Small intestine (tissue), 16 donors: Measurements from ENCODE around the gene ZFC3H1. TPM values are rescaled to one million over a fixed set of nuclear protein-coding genes. Genes with fewer than 3 reads are reported as not detected.
"Not testable (repeated sequence)": the region's sequence is repeated elsewhere in the genome, so short reads cannot be mapped to it uniquely, and the experiment has no call there.

Experiments
- DNase-seq, 2 donors: peaks; one replicate each; pipeline versions ENCODE4 v3.0.0 to v3.0.0-alpha.2; 2013
- FAIRE-seq: peaks from 2 replicates; lab custom pipeline; 2012; peaks lifted over from hg19 to GRCh38; lab: Jason Lieb, UNC
- H3K27ac ChIP-seq, 3 donors: one replicate each; pipeline ENCODE4 v1.5.1; 2013; ENCODE audit warnings: low read length in 2 of 3, mild to moderate bottlenecking in 2 of 3, control low read depth in 1 of 3, inconsistent platforms in 1 of 3, low read depth in 1 of 3, moderate library complexity in 1 of 3
- H3K27me3 ChIP-seq, 3 donors: one replicate each; pipeline ENCODE4 v1.6.1; 2013; ENCODE audit warnings: low read length in 3 of 3, inconsistent platforms in 1 of 3; ENCODE audit not compliant: control insufficient read depth in 3 of 3, insufficient read depth in 3 of 3
- H3K36me3 ChIP-seq, 3 donors: one replicate each; pipeline ENCODE4 v1.6.1; 2013; ENCODE audit warnings: low read length in 3 of 3, inconsistent platforms in 1 of 3, low read depth in 1 of 3, mild to moderate bottlenecking in 1 of 3, moderate library complexity in 1 of 3; ENCODE audit not compliant: control insufficient read depth in 3 of 3, insufficient read depth in 2 of 3
- H3K4me1 ChIP-seq, 3 donors: one replicate each; pipeline ENCODE4 v1.6.1; 2013; ENCODE audit warnings: low read length in 2 of 3, inconsistent platforms in 1 of 3, low read depth in 1 of 3, mild to moderate bottlenecking in 1 of 3, moderate library complexity in 1 of 3; ENCODE audit not compliant: control insufficient read depth in 3 of 3, insufficient read depth in 2 of 3
- H3K4me3 ChIP-seq, 3 donors: one replicate each; pipeline ENCODE4 v1.5.1; 2013; ENCODE audit warnings: low read length in 3 of 3, control low read depth in 1 of 3, inconsistent platforms in 1 of 3, low read depth in 1 of 3, mild to moderate bottlenecking in 1 of 3, moderate library complexity in 1 of 3
- H3K9me3 ChIP-seq, 2 donors: one replicate each; pipeline ENCODE4 v1.6.1; 2013; ENCODE audit warnings: low read depth in 1 of 2, low read length in 1 of 2; ENCODE audit not compliant: control insufficient read depth in 2 of 2, insufficient read depth in 1 of 2
- WGBS, 3 donors: extraction: QIAGEN DNeasy Blood & Tissue Kit; methylation state at CpG; one replicate each; pipeline ENCODE4 v1.1.7; 2013; 5-methylcytosine and 5-hydroxymethylcytosine counted together
- long read RNA-seq, 10 donors: transcript quantifications; one replicate each; lab custom pipeline, GENCODE V29; 2026
- polyA plus RNA-seq, 4 donors: library from polyadenylated mRNA; stranded (reverse) in 3 of 4; unstranded in 1 of 4; fragments of 200-250 nt in 3 of 4; fragments of 120-200 nt in 1 of 4; gene quantifications; one replicate each; pipeline versions ENCODE4 v1.2.1 to v1.2.3, GENCODE V29; 2013
- donor health status: healthy with polysubstance abuse.
- donor health status: control.
- donor health status: control.
- donor health status: Bipolar disorder and iron deficiency.
- donor health status: healthy.

Gene ZFC3H1
- polyA plus RNA-seq = 10 to 100 TPM; 10.5 to 74.6 (median 11.3) TPM
- long read RNA-seq, donor 1, transcript ZFC3H1-209 (2 exons, 845 nt) = minor isoform, 5 of 37 reads
- long read RNA-seq, donor 1, transcript ZFC3H1-206 (2 exons, 1,771 nt) = major isoform, 18 of 37 reads
- long read RNA-seq, donor 1, transcript ZFC3H1-205 (3 exons, 470 nt) = minor isoform, 9 of 37 reads
- long read RNA-seq, donor 1, partial matches to known transcripts = 5 of 37 reads
- long read RNA-seq, donor 1, other reads (novel, unspliced or antisense) = 0 of 37 reads
- long read RNA-seq, donor 2, partial matches to known transcripts = 0 of 3 reads
- long read RNA-seq, donor 2, other reads (novel, unspliced or antisense) = 0 of 3 reads
- long read RNA-seq, donor 3, transcript ZFC3H1-205 (3 exons, 470 nt) = major isoform, 11 of 17 reads
- long read RNA-seq, donor 3, partial matches to known transcripts = 0 of 17 reads
- long read RNA-seq, donor 3, other reads (novel, unspliced or antisense) = 0 of 17 reads
- long read RNA-seq, donor 4 = 0 reads
- long read RNA-seq, donor 5, partial matches to known transcripts = 8 of 12 reads
- long read RNA-seq, donor 5, other reads (novel, unspliced or antisense) = 0 of 12 reads
- long read RNA-seq, donor 6, transcript ZFC3H1-205 (3 exons, 470 nt) = major isoform, 5 of 9 reads
- long read RNA-seq, donor 6, partial matches to known transcripts = 0 of 9 reads
- long read RNA-seq, donor 6, other reads (novel, unspliced or antisense) = 0 of 9 reads
- long read RNA-seq, donor 7 = 0 reads
- long read RNA-seq, donor 8, partial matches to known transcripts = 0 of 1 reads
- long read RNA-seq, donor 8, other reads (novel, unspliced or antisense) = 0 of 1 reads
- long read RNA-seq, donor 9, partial matches to known transcripts = 0 of 4 reads
- long read RNA-seq, donor 9, other reads (novel, unspliced or antisense) = 0 of 4 reads
- long read RNA-seq, donor 10, transcript ZFC3H1-205 (3 exons, 470 nt) = major isoform, 10 of 16 reads
- long read RNA-seq, donor 10, partial matches to known transcripts = 0 of 16 reads
- long read RNA-seq, donor 10, other reads (novel, unspliced or antisense) = 0 of 16 reads

- Histone ChIP-seq H3K9me3 (no peaks in the 10 kb centered on the region), H3K27ac (peak within 1 kb of the TSS; percentile 97 to 100 (median 98)), H3K27me3 (no peaks in the 10 kb centered on the region), H3K36me3 (peaks cover 0 to 7% (median 4%) of the 10 kb centered on the region in 3 donors), H3K4me1 (peaks cover 0 to 4% (median 0%) of the 10 kb centered on the region in 3 donors), H3K4me3 (peak within 1 kb of the TSS; percentile 77 to 90 (median 81))
- FAIRE-seq (no peak), DNase-seq (peak; percentile 99 to 100)
- WGBS, 3 donors = 1% methylated on average over 57 of the region's 57 CpGs
Measured at GRCh38 chr12:71663561-71664410, at the start of gene ZFC3H1, which contains the start of gene THAP2. Gene ZFC3H1, minus strand, starts transcription at chr12:71663848. Its CDS starts 238 bp downstream, at chr12:71663610. Gene THAP2, plus strand, starts transcription at chr12:71664301. Its CDS starts 209 bp downstream, at chr12:71664510.

- no peak for FAIRE-seq
- DNase-seq = no peak
- Histone ChIP-seq H3K9me3 (peaks cover 0 to 8% of the 10 kb centered on the region in 2 donors), H3K36me3 (peaks cover 0 to 6% (median 0%) of the 10 kb centered on the region in 3 donors), H3K4me1 (peaks cover 0 to 5% (median 0%) of the 10 kb centered on the region in 3 donors), H3K27ac (no peak overlapping the region), H3K27me3 (no peaks in the 10 kb centered on the region), H3K4me3 (no peak overlapping the region)
- 83 to 89% (median 87%) methylated on average over 7 of the region's 7 CpGs for WGBS, 3 donors
Measured at GRCh38 chr12:71710276-71711125, 46.9 kb upstream of the ZFC3H1 start.

- Histone ChIP-seq H3K4me1 (peaks cover 0 to 5% (median 0%) of the 10 kb centered on the region in 3 donors), H3K4me3 (no peak overlapping the region), H3K36me3 (peaks cover 0 to 9% (median 4%) of the 10 kb centered on the region in 3 donors), H3K27ac (no peak overlapping the region), H3K27me3 (no peaks in the 10 kb centered on the region), H3K9me3 (no peaks in the 10 kb centered on the region)
- DNase-seq (no peak), FAIRE-seq (no peak)
- 95 to 98% (median 95%) methylated on average over 1 of the region's 1 CpG for WGBS, 3 donors
Measured at GRCh38 chr12:71708658-71709057, 45.0 kb upstream of the ZFC3H1 start.

GRCh38 chr12:71704920-71705319, 41.3 kb upstream of the ZFC3H1 start:
- WGBS, 3 donors = 44 to 73% (median 67%) methylated on average over 2 of the region's 2 CpGs
- H3K36me3 ChIP-seq = peaks cover 4 to 14% (median 6%) of the 10 kb centered on the region in 3 donors
- DNase-seq (no peak), FAIRE-seq (no peak)
- no peak overlapping the region for H3K4me3 ChIP-seq
- no peaks in the 10 kb centered on the region for H3K9me3 ChIP-seq
- H3K4me1 ChIP-seq = peaks cover 0 to 5% (median 0%) of the 10 kb centered on the region in 3 donors
- no peak overlapping the region for H3K27ac ChIP-seq
- no peaks in the 10 kb centered on the region for H3K27me3 ChIP-seq

GRCh38 chr12:71703206-71703605, 39.6 kb upstream of the ZFC3H1 start:
- Histone ChIP-seq H3K9me3 (no peaks in the 10 kb centered on the region), H3K27ac (no peak overlapping the region), H3K4me1 (peaks cover 0 to 5% (median 0%) of the 10 kb centered on the region in 3 donors), H3K27me3 (no peaks in the 10 kb centered on the region), H3K36me3 (peaks cover 4 to 14% (median 11%) of the 10 kb centered on the region in 3 donors), H3K4me3 (no peak overlapping the region)
- FAIRE-seq = no peak
- WGBS, 3 donors = 80 to 87% (median 84%) methylated on average over 2 of the region's 2 CpGs
- no peak for DNase-seq

GRCh38 chr12:71702590-71702989, 38.9 kb upstream of the ZFC3H1 start:
- WGBS, 3 donors = 97 to 99% (median 98%) methylated on average over 5 of the region's 5 CpGs
- no peak for FAIRE-seq

GRCh38 chr12:71702181-71702580, 38.5 kb upstream of the ZFC3H1 start:
- H3K9me3 ChIP-seq, H3K27me3 ChIP-seq, H3K4me1 ChIP-seq, H3K4me3 ChIP-seq, FAIRE-seq, DNase-seq, H3K27ac ChIP-seq: not testable (repeated sequence)
- H3K36me3 ChIP-seq = peaks cover 4 to 13% (median 11%) of the 10 kb centered on the region in 3 donors
- 92 to 96% (median 96%) methylated on average over 8 of the region's 8 CpGs for WGBS, 3 donors

More at GRCh38 chr12:71702590-71702989, 38.9 kb upstream of the ZFC3H1 start:
- no peak overlapping the region for H3K27ac ChIP-seq
- H3K4me3 ChIP-seq = no peak overlapping the region
- no peaks in the 10 kb centered on the region for H3K27me3 ChIP-seq
- peaks cover 0 to 5% (median 0%) of the 10 kb centered on the region in 3 donors for H3K4me1 ChIP-seq
- DNase-seq = no peak
- H3K9me3 ChIP-seq = no peaks in the 10 kb centered on the region
- H3K36me3 ChIP-seq = peaks cover 4 to 14% (median 11%) of the 10 kb centered on the region in 3 donors
